Nephron (organoid): ENCODE data around the gene SLC2A5.

ENCODE experiments used
- H3K27ac Mint-ChIP-seq, 3 experiments: 2 replicates each; pipeline ENCODE4 v1.8.0; 2020; ENCODE audit warnings: mixed read lengths in 3 of 3, mild to moderate bottlenecking in 2 of 3, moderate library complexity in 1 of 3
- H3K27me3 Mint-ChIP-seq: 2 replicates; pipeline ENCODE4 v1.8.0; 2021; ENCODE audit warnings: low read depth, mild to moderate bottlenecking, moderate library complexity, mixed read lengths
- H3K36me3 Mint-ChIP-seq: 2 replicates; pipeline ENCODE4 v1.8.0; 2020; ENCODE audit warnings: low read depth, mixed read lengths
- H3K4me1 Mint-ChIP-seq: 2 replicates; pipeline ENCODE4 v1.8.0; 2020; ENCODE audit warnings: mixed read lengths
- H3K4me3 Mint-ChIP-seq, 3 experiments: 2 replicates each; pipeline ENCODE4 v1.8.0; 2020; ENCODE audit warnings: mild to moderate bottlenecking in 3 of 3, mixed read lengths in 3 of 3, moderate library complexity in 2 of 3
- H3K9me3 Mint-ChIP-seq: 2 replicates; pipeline ENCODE4 v1.8.0; 2020; ENCODE audit warnings: mixed read lengths
- TF ChIP-seq, protein P1 (sequence below), 3 experiments: fragments of 200-600 bp; sonication (generic); IDR thresholded peaks; one replicate each; pipeline ENCODE4 v1.5.0; 2021; ENCODE audit warnings: antibody characterized with exemption in 3 of 3; ENCODE audit not compliant: unreplicated experiment in 3 of 3

SLC2A5 gene

DNA sequence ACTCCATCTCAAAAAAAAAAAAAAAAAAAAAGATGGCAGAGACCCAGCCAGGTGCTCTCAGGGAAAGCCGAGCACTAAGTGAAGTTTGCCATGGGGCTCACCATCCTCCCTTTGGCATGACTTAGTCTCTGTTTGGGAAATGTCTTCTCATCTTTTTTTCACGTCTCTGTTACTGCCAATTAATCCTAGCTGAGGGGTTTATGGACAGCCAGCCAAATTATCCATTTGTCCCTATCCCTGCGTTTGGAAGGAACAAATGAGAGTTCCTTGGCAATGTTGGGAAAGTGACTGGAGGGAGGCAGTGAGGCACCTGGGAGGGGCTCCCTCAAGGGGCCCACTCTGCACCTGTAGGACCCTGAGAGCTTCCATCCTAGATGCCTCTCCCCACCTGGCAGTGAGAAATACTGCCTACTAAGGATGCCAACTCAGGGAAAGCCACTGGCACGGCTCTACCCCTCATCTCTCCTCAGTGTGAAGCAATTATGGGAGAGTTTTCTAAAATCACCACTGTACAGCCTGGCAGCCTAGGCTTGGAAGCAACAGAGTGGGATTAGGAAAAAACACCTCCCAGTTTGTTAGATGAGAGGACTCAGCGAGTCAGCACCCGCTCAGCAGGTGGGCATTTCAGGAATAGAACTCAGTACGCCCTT, 23.4 kb downstream of the SLC2A5 start:
- H3K27me3 Mint-ChIP-seq, result peaks cover 5% of the 10 kb centered on the region
- TF ChIP-seq, protein P1, sequence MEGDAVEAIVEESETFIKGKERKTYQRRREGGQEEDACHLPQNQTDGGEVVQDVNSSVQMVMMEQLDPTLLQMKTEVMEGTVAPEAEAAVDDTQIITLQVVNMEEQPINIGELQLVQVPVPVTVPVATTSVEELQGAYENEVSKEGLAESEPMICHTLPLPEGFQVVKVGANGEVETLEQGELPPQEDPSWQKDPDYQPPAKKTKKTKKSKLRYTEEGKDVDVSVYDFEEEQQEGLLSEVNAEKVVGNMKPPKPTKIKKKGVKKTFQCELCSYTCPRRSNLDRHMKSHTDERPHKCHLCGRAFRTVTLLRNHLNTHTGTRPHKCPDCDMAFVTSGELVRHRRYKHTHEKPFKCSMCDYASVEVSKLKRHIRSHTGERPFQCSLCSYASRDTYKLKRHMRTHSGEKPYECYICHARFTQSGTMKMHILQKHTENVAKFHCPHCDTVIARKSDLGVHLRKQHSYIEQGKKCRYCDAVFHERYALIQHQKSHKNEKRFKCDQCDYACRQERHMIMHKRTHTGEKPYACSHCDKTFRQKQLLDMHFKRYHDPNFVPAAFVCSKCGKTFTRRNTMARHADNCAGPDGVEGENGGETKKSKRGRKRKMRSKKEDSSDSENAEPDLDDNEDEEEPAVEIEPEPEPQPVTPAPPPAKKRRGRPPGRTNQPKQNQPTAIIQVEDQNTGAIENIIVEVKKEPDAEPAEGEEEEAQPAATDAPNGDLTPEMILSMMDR (IDR thresholded peaks at IDR 0.05; ENCODE audit: unreplicated experiment in 3 of 3), result no peak
- no peaks in the 10 kb centered on the region for H3K36me3 Mint-ChIP-seq
- H3K27ac Mint-ChIP-seq, result no peak overlapping the region
- no peak overlapping the region for H3K4me3 Mint-ChIP-seq
- H3K9me3 Mint-ChIP-seq, result no peaks in the 10 kb centered on the region
- H3K4me1 Mint-ChIP-seq, result peaks cover 8% of the 10 kb centered on the region

- Mint-ChIP-seq H3K4me1 (peaks cover 8% of the 10 kb centered on the region), H3K9me3 (no peaks in the 10 kb centered on the region), H3K27ac (no peak overlapping the region), H3K4me3 (no peak overlapping the region), H3K27me3 (peaks cover 5% of the 10 kb centered on the region), H3K36me3 (no peaks in the 10 kb centered on the region)
- TF ChIP-seq, protein P1 (IDR thresholded peaks at IDR 0.05; ENCODE audit: unreplicated experiment in 3 of 3), result no peak
These were observed 25.2 kb downstream of the SLC2A5 start for GRCh38 chr1:9044236-9044635.

DNA sequence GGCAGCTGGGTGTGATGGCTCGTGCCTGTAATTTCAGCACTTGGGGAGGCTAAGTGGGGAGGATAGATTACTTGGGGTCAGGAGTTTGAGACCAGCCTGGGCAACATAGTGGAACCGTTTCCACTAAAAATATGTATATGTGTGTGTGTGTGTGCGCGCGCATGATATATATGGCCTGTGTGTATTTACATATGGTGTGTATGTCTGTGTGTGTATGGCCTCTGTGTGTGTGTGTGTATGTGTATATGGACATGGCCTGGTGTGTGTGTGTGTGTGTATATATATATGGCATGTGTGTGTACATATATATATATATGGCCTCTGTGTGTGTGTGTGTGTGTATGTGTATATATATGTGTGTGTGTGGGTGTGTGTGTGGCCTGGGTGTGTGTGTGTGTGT, 27.2 kb downstream of the SLC2A5 start:
- no peaks in the 10 kb centered on the region for H3K9me3 Mint-ChIP-seq
- peak overlapping the region in 1 of 3 experiments; percentile 7 for H3K27ac Mint-ChIP-seq
- H3K27me3 Mint-ChIP-seq, result peaks cover 5% of the 10 kb centered on the region
- H3K4me1 Mint-ChIP-seq, result peaks cover 8% of the 10 kb centered on the region
- H3K4me3 Mint-ChIP-seq, result no peak overlapping the region
- TF ChIP-seq, protein P1 (IDR thresholded peaks at IDR 0.05; ENCODE audit: unreplicated experiment in 3 of 3), result no peak
- H3K36me3 Mint-ChIP-seq, result no peaks in the 10 kb centered on the region

GRCh38 chr1:9041116-9041779, 28.2 kb downstream of the SLC2A5 start:
- Mint-ChIP-seq H3K4me1 (peaks cover 8% of the 10 kb centered on the region), H3K9me3 (peaks cover 4% of the 10 kb centered on the region), H3K36me3 (no peaks in the 10 kb centered on the region), H3K4me3 (no peak overlapping the region), H3K27ac (no peak overlapping the region), H3K27me3 (peaks cover 5% of the 10 kb centered on the region)
- TF ChIP-seq, protein P1 (IDR thresholded peaks at IDR 0.05; ENCODE audit: unreplicated experiment in 3 of 3), result no peak

- Mint-ChIP-seq H3K27ac (no peak overlapping the region), H3K27me3 (peaks cover 5% of the 10 kb centered on the region), H3K36me3 (no peaks in the 10 kb centered on the region), H3K4me3 (no peak overlapping the region), H3K9me3 (peaks cover 7% of the 10 kb centered on the region), H3K4me1 (peaks cover 8% of the 10 kb centered on the region)
- TF ChIP-seq, protein P1 (IDR thresholded peaks at IDR 0.05; ENCODE audit: unreplicated experiment in 3 of 3), result no peak
These were observed 28.8 kb downstream of the SLC2A5 start for GRCh38 chr1:9040659-9041030.
